Left ventricle myocardium inferior (tissue), 1 donor: ENCODE data around the gene SSR3. TPM values are rescaled to one million over a fixed set of nuclear protein-coding genes. Genes with fewer than 3 reads are reported as not detected.

Source experiments
- DNase-seq: peaks from one replicate; pipeline ENCODE4 v3.0.0-alpha.2; 2020
- H3K27ac ChIP-seq: fragments of 200-600 bp; replicated peaks from 2 replicates; pipeline ENCODE4 v1.8.0; 2021
- H3K27me3 ChIP-seq: fragments of 200-600 bp; 2 replicates; pipeline ENCODE4 v1.8.0; 2021; ENCODE audit warnings: low read depth
- H3K36me3 ChIP-seq: fragments of 200-600 bp; 2 replicates; pipeline ENCODE4 v1.8.0; 2021
- H3K4me1 ChIP-seq: fragments of 200-600 bp; 2 replicates; pipeline ENCODE4 v1.8.0; 2021
- H3K4me3 ChIP-seq: fragments of 200-600 bp; 2 replicates; pipeline ENCODE4 v1.8.0; 2021; ENCODE audit warnings: mild to moderate bottlenecking, moderate library complexity
- H3K9me3 ChIP-seq: fragments of 200-600 bp; replicated peaks from 2 replicates; pipeline ENCODE4 v1.8.0; 2021
- intact Hi-C: fragments of 100-400 bp; cut with micrococcal nuclease; formaldehyde crosslinking; loops from one replicate; pipeline ENCODE4 v1.11.0; 2022
- total RNA-seq: library from RNA; stranded (reverse); fragmentation: NEBNext Ultra II Directional; extraction: Animal tissue kit (Norgen Biotek cat#: 25700); gene quantifications from one replicate; pipeline ENCODE4 v1.2.1, GENCODE V29; 2021
- TF ChIP-seq, protein P1 (sequence below): fragments of 200-600 bp; IDR thresholded peaks from 2 replicates; pipeline ENCODE4 v1.8.0; 2021; ENCODE audit warnings: antibody characterized with exemption, mild to moderate bottlenecking, borderline replicate concordance
- donor health status: DM: no; HTN: yes; CAD: no; lungs with severe emphysema.

The SSR3 gene
- total RNA-seq, 1 donor from 2014 or later, result 208 TPM

DNA sequence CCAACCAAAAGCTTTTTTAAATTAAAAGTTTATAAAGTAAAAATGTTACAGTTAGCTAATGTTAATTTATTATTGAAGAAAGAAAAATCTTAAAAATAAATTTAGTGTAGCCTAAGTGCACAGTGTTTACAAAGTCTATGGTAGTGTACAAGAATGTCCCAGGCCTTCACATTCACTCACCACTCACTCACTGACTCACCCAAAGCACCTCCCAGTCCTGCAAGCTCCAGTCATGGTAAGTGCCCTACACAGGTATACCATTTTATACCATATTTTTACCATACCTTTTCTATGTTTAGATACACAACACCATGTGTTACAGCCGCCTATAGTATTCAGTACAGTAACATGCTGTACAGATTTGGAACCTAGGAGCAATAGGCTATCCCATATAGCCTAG, 29.1 kb downstream of the SSR3 start:
- Histone ChIP-seq H3K4me3 (no peak overlapping the region), H3K27me3 (no peaks in the 10 kb centered on the region), H3K27ac (no peak overlapping the region), H3K4me1 (no peaks in the 10 kb centered on the region), H3K36me3 (peaks cover 13% of the 10 kb centered on the region), H3K9me3 (no peaks in the 10 kb centered on the region)
- intact Hi-C loops, result no loop called here
- DNase-seq, result no peak
- TF ChIP-seq, protein P1, sequence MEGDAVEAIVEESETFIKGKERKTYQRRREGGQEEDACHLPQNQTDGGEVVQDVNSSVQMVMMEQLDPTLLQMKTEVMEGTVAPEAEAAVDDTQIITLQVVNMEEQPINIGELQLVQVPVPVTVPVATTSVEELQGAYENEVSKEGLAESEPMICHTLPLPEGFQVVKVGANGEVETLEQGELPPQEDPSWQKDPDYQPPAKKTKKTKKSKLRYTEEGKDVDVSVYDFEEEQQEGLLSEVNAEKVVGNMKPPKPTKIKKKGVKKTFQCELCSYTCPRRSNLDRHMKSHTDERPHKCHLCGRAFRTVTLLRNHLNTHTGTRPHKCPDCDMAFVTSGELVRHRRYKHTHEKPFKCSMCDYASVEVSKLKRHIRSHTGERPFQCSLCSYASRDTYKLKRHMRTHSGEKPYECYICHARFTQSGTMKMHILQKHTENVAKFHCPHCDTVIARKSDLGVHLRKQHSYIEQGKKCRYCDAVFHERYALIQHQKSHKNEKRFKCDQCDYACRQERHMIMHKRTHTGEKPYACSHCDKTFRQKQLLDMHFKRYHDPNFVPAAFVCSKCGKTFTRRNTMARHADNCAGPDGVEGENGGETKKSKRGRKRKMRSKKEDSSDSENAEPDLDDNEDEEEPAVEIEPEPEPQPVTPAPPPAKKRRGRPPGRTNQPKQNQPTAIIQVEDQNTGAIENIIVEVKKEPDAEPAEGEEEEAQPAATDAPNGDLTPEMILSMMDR, result no peak

DNA sequence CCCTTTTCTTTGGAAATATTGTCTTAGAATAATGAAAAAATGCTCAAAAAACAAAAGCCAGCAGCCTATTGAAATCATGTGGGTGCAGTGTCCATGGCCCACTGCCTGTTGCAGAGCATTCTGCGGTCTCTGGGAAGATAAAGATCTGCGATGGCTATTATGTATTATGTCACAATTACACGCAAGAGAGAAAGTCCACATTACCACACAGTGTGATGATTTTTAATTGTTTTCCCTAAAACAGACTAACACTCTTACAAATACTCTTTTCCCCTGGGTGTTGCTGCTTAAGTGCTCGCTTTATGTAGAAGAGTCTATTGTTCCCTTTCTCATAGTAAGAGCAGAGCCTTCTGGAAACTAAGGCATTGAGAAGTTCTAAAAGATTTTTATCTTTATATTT, 32.2 kb downstream of the SSR3 start:
- no peaks in the 10 kb centered on the region for H3K9me3 ChIP-seq
- H3K4me1 ChIP-seq, result no peaks in the 10 kb centered on the region
- no peaks in the 10 kb centered on the region for H3K27me3 ChIP-seq
- H3K27ac ChIP-seq, result no peak overlapping the region
- DNase-seq, result no peak
- intact Hi-C loops, result no loop called here
- TF ChIP-seq, protein P1, result no peak
- H3K36me3 ChIP-seq, result peaks cover 6% of the 10 kb centered on the region
- no peak overlapping the region for H3K4me3 ChIP-seq

DNA sequence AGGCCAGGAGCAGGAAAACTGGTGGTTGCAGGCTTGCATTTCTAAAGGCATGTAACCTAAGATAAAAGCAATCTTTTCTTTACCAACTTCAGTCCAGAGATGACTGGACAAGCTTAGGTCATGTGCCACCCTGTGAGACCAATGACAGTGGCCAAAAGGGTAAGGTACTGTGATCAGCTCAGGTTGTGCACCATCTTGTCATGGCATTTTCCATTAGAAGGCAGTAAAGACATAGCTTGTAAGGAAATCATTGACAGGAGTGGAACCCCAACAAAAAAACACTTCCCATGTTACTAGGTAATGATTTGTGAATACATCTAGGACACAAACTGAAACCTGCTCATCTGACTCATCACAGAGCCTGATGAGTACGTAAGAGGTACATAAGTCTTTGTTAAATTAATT, 35.2 kb downstream of the SSR3 start:
- Histone ChIP-seq H3K27ac (no peak overlapping the region), H3K9me3 (no peaks in the 10 kb centered on the region), H3K36me3 (peaks cover 4% of the 10 kb centered on the region), H3K4me1 (peaks cover 9% of the 10 kb centered on the region), H3K4me3 (no peak overlapping the region), H3K27me3 (no peaks in the 10 kb centered on the region)
- TF ChIP-seq, protein P1, result no peak
- intact Hi-C loops, result loop anchor here (10.0 kb wide), 1 partner anchor 485 kb away; no protein-coding TSS in a partner anchor
- no peak for DNase-seq

DNA sequence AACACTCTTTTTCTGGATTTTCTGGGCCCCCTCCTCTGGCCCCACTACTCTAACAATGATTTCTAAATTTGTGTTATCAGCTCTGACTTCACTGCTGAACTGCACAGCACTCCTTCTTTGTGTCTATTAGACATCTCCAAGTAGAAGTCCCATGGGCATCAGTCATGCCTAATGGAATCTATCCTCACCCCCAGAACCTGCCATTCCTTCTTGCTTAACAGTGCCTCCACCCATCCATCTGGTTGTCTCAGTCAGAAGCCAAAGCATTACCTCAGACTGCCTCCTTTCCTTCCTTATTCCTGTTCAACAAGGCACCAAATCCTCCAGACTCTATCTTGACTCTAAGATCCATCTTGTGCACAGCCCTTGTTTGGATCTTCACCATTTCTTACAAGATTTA, 36.2 kb downstream of the SSR3 start:
- Histone ChIP-seq H3K4me3 (no peak overlapping the region), H3K27me3 (no peaks in the 10 kb centered on the region), H3K36me3 (no peaks in the 10 kb centered on the region), H3K27ac (peak overlapping the region; percentile 31), H3K4me1 (peaks cover 9% of the 10 kb centered on the region), H3K9me3 (no peaks in the 10 kb centered on the region)
- no peak for DNase-seq
- TF ChIP-seq, protein P1, result no peak
- intact Hi-C loops, result loop anchor here (10.0 kb wide), 1 partner anchor 484 kb away; no protein-coding TSS in a partner anchor

DNA sequence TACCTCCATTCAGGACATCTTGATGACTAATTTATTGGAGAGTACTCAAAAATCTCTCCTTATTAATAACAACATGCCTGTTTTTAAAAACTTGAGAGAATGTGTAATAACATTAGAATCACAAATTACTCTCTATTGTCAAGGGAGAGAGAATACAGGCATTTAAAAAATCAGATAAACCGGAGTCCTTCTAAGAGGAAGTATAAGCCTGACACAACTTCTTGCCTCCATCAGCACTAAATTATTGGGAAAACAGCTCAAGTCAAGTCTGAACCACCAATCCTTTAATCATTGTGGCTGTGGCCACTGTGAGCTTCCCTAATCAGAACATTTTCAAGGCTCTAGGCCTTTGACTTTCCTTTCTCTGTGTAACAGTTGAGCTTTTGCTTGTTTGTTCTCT, 38.0 kb downstream of the SSR3 start:
- Histone ChIP-seq H3K27me3 (no peaks in the 10 kb centered on the region), H3K27ac (peak overlapping the region; percentile 34), H3K4me1 (peaks cover 9% of the 10 kb centered on the region), H3K4me3 (no peak overlapping the region), H3K9me3 (no peaks in the 10 kb centered on the region), H3K36me3 (no peaks in the 10 kb centered on the region)
- no peak for DNase-seq
- intact Hi-C loops, result loop anchor here (10.0 kb wide), 1 partner anchor 482 kb away; no protein-coding TSS in a partner anchor
- TF ChIP-seq, protein P1, result no peak
